H54 (cell line): ENCODE measurements around the gene CRYBA2.

Source experiments
- DNase-seq: peaks from one replicate; pipeline ENCODE4 v3.0.0; 2011; ENCODE audit warnings: low spot score, mixed read lengths; ENCODE audit not compliant: insufficient read length
- FAIRE-seq: peaks from 3 replicates; lab custom pipeline; 2011; peaks lifted over from hg19 to GRCh38; lab: Jason Lieb, UNC
- POLR2A ChIP-seq: IDR thresholded peaks from 2 replicates; pipeline ENCODE4 v1.6.1; 2011; ENCODE audit warnings: low read depth, mild to moderate bottlenecking, low read length

CRYBA2 gene

GRCh38 chr2:219018286-219018685, 25.1 kb upstream of the CRYBA2 start:
- TF ChIP-seq POLR2A: no peak
- DNase-seq: no peak
- FAIRE-seq: no peak

DNA sequence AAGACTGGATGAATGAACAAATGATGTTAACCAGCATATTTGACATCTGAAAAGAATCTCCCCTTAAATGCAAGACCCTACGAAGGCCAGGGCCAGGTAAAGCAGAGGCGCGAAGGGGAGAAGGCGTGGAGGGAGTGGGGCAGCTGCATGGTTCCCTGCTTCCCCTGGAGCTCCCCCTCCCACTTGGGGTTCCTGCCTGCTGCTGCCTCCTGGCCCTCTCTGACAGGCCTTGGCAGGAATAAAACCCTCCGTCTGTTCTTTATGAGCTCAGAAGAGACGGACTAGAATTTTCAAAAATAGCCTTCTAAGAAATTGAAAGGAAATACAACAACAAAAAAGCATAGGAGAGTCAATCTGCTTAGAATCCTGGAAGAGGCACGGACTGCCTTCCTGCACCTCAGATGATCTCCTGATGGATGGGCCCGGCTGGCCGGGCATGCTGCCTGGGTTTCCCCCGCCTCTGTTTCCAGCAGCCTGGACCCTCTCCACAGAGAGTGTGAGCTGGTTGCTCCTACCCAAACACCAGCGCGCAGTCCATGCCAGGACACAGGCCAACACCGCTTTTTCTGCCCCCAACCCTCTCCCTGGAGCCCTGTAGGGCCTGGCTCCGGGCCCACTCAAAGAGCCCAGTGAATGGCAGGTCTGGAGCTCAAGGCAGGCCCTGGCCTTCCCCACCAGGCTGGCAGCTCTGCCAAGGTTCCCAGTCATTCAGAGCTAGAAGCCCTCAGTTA, 24.1 kb upstream of the CRYBA2 start:
- FAIRE-seq (no peak), DNase-seq (no peak)
- TF ChIP-seq POLR2A: no peak

- DNase-seq: no peak
- no peak for TF ChIP-seq POLR2A
- FAIRE-seq: no peak
Measured at GRCh38 chr2:219016721-219017120, 23.5 kb upstream of the CRYBA2 start.

DNA sequence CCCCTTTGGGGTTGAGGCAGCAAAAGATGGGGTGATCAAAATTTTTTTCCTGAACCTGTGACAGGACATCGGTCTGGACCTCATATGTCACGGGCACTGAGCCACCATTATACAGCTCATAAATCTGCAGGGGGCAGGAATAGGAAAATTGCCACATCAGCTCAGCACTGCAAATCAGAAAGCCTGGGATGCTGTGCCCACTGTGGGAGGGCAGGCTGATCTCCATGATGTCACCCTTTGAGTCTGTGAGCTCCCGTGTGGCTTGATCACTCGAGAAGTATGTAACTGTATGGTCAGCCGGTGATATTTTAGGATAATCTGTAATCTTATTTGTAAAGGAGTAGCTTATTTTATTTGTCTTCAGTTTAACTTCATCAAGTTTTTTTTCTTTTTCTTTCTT, 17.7 kb upstream of the CRYBA2 start:
- TF ChIP-seq POLR2A: no peak
- DNase-seq (no peak), FAIRE-seq (no peak)

DNA sequence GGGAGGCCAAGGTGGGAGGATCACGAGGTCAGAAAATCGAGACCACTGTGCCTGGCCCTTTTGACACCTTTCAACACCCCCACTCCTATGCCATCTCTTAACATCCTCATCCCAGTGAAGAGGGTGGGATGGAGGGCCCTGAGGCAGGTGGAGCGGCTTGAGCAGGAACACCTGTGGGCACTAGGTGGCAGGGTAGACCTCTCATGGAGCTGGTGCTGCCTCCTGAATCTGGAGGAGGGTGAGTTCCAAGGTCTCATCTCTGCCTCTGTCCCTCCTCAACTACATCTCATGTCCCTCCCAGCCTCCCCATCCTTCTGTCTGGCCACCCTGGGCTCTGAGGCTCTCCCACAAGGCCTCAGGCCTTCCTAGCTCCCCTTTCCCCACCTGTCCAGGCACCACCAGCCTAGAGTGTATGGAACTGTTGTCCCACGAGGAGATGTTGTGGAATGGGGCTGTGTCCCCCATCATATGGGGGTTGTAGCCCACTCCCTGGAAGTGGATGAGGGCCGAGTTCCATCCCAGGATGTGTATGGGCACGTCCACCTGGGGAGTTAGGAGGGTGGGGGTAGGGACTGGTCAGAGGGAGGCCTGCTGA, 17.0 kb upstream of the CRYBA2 start:
- FAIRE-seq (no peak), DNase-seq (no peak)
- TF ChIP-seq POLR2A: no peak

DNA sequence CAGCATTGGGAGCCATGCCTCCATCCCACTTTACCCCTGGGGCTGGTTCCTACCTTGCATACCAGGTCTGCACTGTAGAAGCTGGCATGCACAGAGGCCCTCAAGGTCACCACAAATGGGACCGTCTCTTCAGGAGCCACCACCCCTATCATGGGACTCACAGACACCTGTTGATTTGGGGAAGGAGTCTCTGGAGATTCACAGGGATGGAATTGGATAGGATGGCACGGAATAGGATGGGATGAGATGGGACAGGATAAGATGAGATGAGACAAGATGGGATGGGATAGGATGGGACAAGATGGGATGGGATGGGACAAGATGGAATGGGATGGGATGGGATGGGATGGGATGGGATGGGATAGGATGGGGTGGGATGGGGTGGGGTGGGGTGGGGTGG, 16.1 kb upstream of the CRYBA2 start:
- no peak for FAIRE-seq
- no peak for TF ChIP-seq POLR2A
- DNase-seq: no peak

DNA sequence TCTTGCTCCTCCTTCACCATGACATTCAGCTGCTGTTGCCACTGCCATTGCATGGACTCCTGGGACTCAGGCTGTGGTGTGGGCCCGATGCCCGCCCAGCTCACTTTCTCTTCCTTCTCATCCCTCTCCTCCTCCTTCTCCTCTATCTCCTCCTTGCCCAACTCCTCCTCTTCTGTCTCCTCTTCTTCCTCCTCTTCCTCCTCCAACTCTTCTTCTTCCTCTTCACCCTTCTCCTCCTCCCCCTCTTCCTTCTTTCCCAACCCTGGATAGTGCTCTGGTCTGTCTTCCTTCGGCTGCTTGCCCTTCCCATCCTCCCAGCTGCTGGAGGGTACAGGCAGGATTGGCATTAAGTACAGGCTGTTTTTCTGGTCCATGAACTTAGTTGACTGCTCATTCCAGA, 10.8 kb upstream of the CRYBA2 start:
- DNase-seq: no peak
- no peak for FAIRE-seq
- no peak for TF ChIP-seq POLR2A

DNA sequence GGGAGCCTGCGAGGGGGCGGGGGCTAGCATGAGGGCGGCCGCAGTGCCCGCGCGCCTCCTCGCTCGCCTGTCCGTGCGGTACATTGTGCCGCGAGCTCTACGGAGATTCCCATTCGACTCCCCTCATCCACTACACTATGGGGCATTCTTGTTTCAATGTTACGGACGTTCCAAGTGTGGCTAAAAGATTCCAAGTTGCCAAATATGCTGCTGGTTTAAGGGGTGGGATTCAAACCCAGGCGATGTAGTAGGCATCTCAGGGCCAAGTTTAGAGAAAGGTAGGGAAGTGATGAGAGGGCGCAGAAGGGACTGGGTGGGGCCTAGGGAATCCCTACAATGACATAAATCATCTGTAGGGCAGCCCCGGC, 10.0 kb upstream of the CRYBA2 start:
- no peak for TF ChIP-seq POLR2A
- FAIRE-seq (no peak), DNase-seq (no peak)

GRCh38 chr2:219002395-219003266, 9.4 kb upstream of the CRYBA2 start:
- FAIRE-seq: no peak

GRCh38 chr2:219001577-219002394, 8.6 kb upstream of the CRYBA2 start:
- DNase-seq (no peak), FAIRE-seq (no peak)
- TF ChIP-seq POLR2A: no peak

More at GRCh38 chr2:219002395-219003266, 9.4 kb upstream of the CRYBA2 start:
- TF ChIP-seq POLR2A: no peak
- DNase-seq: peak; percentile 65

GRCh38 chr2:219001100-219001576, 7.9 kb upstream of the CRYBA2 start:
- FAIRE-seq (no peak), DNase-seq (no peak)
- TF ChIP-seq POLR2A: no peak

DNA sequence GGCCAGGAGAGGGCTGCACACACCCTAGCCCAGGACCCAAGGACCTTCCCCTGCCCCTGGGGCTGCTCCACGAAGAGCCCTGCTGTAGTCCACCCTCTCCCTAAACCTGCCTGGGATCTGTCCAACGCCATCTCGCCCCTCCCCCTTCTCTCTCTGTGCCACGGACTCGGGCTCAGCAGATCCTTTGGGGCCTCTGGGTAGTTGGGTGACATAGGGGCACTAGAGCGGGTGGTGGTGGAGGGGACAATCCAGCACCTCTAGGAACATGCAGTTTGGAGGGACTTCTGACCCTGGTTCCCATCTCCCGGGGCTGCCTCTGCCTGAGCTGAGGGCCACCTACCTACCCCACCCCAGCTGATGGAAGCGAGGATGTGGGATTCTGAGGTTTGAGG, 7.3 kb upstream of the CRYBA2 start:
- no peak for TF ChIP-seq POLR2A
- DNase-seq: no peak
- FAIRE-seq: no peak

GRCh38 chr2:218999881-219000568, 6.8 kb upstream of the CRYBA2 start:
- TF ChIP-seq POLR2A: no peak
- FAIRE-seq (no peak), DNase-seq (no peak)
